Astrocyte of the cerebellum (primary cell): ENCODE measurements around the gene NAV1.

ENCODE experiments used
- DNase-seq: peaks from one replicate; pipeline ENCODE4 v3.0.0-alpha.2; 2011; ENCODE audit warnings: low read depth
- H3K4me3 ChIP-seq: 2 replicates; pipeline ENCODE4 v1.5.1; 2011; ENCODE audit warnings: mild to moderate bottlenecking, low read depth, low read length, moderate library complexity
- CTCF ChIP-seq: IDR thresholded peaks from 2 replicates; pipeline ENCODE4 v1.5.1; 2012; ENCODE audit warnings: low read length, low read depth, moderate library complexity, mild to moderate bottlenecking; ENCODE audit errors: missing control alignments
- in situ Hi-C: cut with HindIII; loops from 2 replicates; pipeline ENCODE4 v1.10.0; 2017; ENCODE audit warnings: low sequenced_read_pairs

Gene NAV1

GRCh38 chr1:201539561-201540431, 869 bp downstream of the NAV1 start:
- TF ChIP-seq CTCF = no peak
- in situ Hi-C loops = no loop called here
- no peak for DNase-seq
- H3K4me3 ChIP-seq = peak overlapping the region; percentile 77

- peak overlapping the region; percentile 77 for H3K4me3 ChIP-seq
- in situ Hi-C loops = no loop called here
- no peak for DNase-seq
- TF ChIP-seq CTCF = no peak
Measured at GRCh38 chr1:201540846-201541735, 2.2 kb downstream of the NAV1 start.

GRCh38 chr1:201542309-201543035, 3.5 kb downstream of the NAV1 start:
- no peak for TF ChIP-seq CTCF
- in situ Hi-C loops = no loop called here
- no peak overlapping the region for H3K4me3 ChIP-seq
- no peak for DNase-seq

GRCh38 chr1:201543871-201544642, 5.1 kb downstream of the NAV1 start:
- H3K4me3 ChIP-seq = no peak overlapping the region
- DNase-seq = no peak
- no peak for TF ChIP-seq CTCF
- in situ Hi-C loops = no loop called here

- H3K4me3 ChIP-seq = no peak overlapping the region
- no peak for TF ChIP-seq CTCF
- no peak for DNase-seq
- in situ Hi-C loops = no loop called here
Measured at GRCh38 chr1:201544710-201545109, 5.8 kb downstream of the NAV1 start.
